HG02763 (cell line): ENCODE results near the gene A3GALT2.

ENCODE experiments used
- ATAC-seq: cut with Tn5 transposase; IDR thresholded peaks from one replicate; pipeline ENCODE4 v1.9.1; 2021; ENCODE audit warnings: mild to moderate bottlenecking, moderate library complexity; ENCODE audit not compliant: unreplicated experiment

A3GALT2 gene

DNA sequence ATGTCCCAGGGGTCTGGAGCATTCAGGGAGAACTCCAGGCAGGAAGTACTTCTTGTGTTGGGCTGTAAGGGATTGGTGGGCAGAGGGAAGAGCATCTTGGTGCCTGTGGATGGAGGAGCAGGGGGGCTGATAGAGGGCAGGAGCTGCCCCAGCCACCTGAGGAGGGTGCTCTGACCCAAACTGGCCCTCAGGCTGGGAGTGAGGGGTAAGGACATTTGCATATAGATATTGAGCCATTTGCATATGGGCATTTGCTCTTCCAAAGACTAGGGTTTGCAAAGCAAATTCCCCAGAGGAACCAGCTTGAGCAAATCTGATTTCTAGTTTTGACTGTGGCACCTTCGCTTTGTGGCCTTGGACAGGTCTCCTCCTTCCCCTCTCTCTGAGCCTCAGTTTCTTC is 46.5 kb downstream of the A3GALT2 start:
- ATAC-seq = no peak

DNA sequence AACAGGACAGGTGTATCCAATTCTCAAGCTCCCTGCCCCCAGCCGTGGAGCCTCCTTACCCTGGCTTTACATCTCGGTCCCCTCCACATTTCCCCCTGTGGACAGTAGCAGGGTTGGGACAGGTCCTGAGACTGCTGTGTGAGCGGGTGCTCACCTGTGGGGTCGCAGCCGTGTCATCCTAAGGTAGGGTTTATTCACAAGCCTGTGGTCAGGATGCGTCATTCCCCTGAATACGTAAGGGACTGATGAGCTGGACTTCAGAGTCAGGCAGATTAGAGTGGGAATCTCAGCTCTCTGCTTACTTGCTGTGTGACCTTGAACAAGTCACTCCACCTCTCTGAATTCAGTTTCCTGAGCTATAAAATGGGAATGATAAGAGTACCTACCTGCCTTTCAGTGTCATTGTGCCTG is 46.9 kb downstream of the A3GALT2 start:
- ATAC-seq = no peak

GRCh38 chr1:33273406-33273805 is 47.5 kb downstream of the A3GALT2 start:
- no peak for ATAC-seq

- ATAC-seq = no peak
Measured at GRCh38 chr1:33272930-33273329, 48.0 kb downstream of the A3GALT2 start.

GRCh38 chr1:33272509-33272908 is 48.4 kb downstream of the A3GALT2 start:
- ATAC-seq = no peak

DNA sequence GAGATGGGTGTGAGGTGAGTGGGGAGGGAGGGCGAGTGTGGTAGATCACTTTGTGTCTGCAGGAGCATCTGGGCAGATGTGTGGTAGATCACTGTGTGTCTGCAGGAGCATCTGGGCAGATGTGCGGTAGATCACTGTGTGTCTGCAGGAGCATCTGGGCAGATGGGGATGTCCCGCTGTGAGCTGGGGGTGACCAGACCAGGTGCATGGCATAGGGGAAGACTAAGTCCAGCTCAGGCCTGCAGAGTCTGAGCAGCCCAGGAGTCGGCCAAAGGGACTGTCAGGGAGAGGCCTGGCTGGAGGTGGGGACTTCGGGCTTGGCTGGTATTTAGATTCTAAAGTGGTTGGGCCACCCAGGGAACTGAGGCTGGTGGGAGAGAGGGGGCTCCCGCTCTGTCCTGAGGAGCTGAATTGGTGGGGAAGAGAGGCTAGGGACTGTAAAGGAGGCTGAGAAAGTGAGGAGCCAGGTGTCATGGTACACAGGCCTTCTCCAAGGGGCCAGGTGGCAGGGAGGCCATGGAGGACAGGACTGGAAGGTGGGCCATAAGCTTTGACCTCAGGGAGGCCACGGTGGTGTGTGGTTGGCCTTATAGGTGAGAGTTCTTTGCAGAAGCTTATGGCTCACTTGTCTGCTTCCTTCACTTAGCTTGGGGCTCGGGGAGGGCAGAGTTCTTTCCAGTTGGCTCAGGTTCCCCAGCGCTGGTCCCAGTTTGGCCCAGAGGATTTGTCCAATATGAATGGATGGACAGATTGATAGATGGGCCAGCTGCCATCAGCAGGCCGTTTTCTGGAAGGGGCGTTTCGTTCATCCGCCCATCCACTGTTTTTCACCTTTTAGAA is 49.0 kb downstream of the A3GALT2 start:
- no peak for ATAC-seq

DNA sequence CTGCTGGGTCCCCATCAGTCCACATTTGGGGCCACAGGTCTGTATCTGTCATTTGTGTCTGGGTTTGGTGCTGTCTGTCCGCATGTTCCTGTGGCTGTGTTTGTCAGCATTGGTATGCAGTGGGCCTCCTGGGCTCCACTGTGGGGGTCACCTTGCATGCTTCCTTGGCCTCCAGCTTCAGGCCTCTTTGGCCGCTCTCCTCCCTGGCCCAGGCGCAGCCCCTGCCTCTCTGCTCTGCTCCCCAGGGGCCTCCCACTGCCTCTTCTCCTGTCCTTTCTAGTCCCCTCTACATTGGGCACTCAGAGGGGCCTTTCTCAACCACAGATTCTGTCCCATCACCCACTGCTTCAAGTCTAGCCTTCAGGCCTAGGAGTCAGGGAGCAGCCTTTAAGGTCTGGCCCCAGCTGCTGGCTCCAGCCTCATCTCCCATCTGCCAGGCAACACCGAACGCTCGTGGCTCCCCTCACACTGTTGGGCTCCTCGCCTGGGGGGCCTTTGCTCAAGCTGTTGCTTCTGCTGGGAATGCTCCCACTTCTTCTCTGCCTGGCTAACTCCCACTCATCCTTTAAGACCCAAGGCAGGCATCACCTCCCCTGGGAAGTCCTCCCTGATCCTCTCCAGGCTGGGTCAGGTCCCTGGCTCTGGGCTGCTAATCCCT is 50.0 kb downstream of the A3GALT2 start:
- no peak for ATAC-seq

GRCh38 chr1:33270379-33270778 is 50.5 kb downstream of the A3GALT2 start:
- ATAC-seq = no peak

DNA sequence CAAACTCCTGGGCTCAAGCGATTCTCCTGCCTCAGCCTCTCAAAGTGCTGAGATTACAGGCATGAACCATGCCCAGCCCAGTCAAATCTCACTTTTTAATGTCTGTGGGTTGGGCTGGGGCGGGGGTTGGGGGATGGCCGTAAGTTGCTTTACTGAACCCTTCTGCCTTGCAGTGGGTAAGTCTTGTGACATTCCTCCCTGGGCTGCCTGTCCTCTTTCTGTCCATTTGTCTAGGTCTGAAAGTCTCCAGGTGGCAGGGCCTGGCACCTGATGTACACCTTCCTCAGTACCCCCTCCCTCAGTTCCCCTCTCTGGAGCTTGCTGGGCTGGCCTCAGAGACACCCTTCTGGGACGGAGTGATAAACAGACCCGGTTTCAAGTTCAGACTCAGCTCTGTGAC is 51.3 kb downstream of the A3GALT2 start:
- no peak for ATAC-seq

- ATAC-seq = no peak
Measured at GRCh38 chr1:33268927-33269610, 51.8 kb downstream of the A3GALT2 start.

DNA sequence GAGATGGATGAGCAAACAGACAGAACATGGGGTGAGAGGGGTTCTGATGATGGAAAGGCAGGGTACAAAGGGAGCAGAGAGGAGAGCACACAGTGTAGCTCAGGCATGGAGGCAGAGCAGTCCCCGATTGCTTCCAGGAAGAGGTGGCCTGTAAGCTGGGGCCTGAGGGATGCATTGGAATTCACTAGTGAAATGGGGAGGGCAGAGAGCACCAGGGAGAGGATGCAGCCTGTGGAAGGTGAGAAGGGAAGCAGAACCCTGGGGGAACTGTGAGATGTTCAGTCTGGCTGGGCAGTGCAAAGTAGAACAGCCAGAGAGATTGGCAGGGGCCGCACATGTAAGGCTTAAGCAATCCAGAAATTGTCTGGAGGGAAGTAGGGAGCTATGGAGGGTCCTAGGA is 52.4 kb downstream of the A3GALT2 start:
- no peak for ATAC-seq

DNA sequence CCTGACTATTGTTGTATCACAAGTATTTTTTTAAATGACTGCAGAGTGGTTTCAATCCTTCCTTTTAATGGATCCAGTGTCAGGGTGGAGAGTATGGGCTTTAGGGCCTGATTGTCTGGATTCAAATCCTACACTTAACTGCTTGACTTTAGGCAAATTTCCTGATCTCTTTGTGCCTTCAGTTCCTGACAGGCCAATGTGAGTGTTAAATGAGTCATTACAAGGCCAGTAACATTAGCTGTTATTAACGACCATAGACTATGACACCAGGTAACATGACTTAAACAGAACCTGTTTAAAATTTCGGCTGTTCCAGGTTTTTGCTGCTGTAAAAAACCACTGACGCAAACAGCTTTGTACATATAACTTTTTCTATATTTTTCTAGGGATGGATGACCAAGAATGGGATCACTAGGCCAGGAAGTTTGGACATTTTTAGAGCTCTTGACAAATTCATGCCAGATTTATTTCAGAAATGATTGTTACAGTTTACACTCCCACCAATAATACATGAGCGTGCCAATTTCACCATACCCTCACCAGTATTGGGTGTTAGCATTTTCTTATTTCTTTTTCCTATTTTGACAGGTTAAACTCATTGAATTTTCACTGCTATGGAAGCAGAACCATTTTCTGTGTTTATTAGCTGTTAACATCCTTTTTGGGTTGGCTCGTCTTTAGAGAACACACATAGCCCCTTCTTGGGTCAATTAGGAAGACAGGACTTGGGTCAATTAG is 53.3 kb downstream of the A3GALT2 start:
- no peak for ATAC-seq

DNA sequence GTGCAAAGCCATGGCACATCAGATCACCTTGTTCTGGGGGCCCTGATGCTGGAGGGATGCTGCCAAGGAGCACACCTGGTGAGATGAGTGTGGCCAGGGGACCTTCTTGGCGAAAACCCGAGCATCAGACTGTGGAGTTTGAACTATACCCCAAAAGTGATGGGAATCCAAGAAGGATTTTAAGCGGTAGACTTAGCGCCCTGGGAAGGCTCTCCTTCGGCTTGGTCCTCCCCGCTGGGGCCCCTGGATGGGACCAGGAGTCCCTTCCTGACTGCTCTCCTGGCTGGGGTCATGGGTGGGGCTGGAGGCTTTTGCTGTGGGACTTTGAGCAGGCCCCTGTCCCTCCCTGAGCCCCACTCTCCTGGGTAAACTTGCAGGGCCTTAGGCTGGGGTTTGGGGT is 54.1 kb downstream of the A3GALT2 start:
- ATAC-seq = no peak

- no peak for ATAC-seq
Measured at GRCh38 chr1:33265780-33266605, 54.9 kb downstream of the A3GALT2 start.

GRCh38 chr1:33263890-33264504 is 56.9 kb downstream of the A3GALT2 start:
- ATAC-seq = no peak

- no peak for ATAC-seq
Measured at GRCh38 chr1:33261344-33261743, 59.6 kb downstream of the A3GALT2 start.

DNA sequence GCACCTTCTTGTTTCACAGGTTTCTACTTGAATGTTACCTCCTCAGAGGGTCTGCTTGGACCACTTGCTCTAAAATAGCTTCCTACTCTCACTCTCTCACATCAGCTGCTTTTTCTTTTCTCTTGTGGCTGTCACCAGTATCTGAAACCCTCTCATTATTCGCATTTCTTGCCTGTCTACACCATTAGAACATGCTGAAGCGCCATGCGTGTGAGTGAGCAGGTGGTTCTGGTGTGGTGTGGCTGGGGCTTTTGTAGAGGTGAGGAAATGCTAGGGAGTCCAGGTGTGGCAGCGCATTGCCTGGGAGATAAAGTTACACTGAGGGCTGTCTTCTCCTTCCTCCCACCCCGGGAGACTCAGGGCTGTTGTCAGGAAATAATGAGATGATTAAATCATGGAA is 60.5 kb downstream of the A3GALT2 start:
- ATAC-seq = no peak

DNA sequence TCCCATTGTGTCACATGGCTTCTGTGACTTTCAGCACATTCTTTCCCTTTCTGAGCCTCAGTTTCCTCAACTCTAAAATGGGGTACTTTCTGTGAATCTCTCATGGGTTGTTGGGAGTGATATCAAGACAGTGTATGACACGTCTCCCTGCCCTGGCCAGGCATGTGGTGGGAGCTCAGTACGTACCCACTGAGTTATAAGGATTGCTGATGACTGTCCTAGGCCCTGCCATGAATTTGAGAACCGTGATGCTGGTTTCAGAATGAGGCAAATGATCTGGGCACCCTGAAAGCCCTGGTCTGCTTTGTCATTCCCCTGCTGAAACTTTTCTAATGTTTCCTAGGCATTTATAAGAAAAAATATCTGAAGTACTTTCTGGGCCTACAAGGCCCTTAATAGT is 61.0 kb downstream of the A3GALT2 start:
- no peak for ATAC-seq

DNA sequence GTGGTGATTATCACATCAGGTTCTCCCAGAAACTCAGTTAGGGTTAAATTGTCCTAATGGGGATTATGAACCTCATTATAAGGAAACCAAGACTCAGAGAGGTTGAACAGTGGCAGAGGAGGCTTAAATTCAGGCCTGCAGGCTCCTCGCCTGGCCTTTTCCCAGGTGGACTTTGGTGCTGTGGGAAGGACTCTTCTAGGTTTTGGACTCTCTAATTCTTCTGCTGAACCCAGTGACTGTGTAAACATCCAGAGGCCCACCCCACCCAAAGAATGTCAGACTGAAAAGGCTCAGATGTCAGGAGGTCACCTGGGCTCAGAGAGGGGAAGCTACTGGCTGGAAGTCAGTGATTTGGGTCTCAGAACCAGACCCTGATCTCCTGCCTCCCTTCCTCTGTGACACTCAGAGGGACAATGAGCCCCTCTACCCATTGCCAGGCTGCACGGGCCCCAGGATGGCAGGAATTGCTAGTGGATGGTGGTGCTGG is 62.1 kb downstream of the A3GALT2 start:
- no peak for ATAC-seq
